Ovary (tissue), 3 donors: Measurements from ENCODE around the gene COA3.

Source experiments
- CTCF ChIP-seq, 3 donors: fragments of 450-650 bp in 2 of 3; fragments of 200-600 bp in 1 of 3; IDR thresholded peaks; one replicate each; pipeline versions ENCODE4 v1.5.1 to v1.8.0; 2016 to 2022; ENCODE audit warnings: antibody characterized with exemption in 3 of 3, mild to moderate bottlenecking in 1 of 3
- POLR2A ChIP-seq: fragments of 450-650 bp; IDR thresholded peaks from one replicate; pipeline ENCODE4 v1.6.1; 2017; ENCODE audit warnings: antibody characterized with exemption, mild to moderate bottlenecking, moderate library complexity
- donor health status: DM: no; HTN: no; CAD: no.

- TF ChIP-seq CTCF (IDR thresholded peaks at IDR 0.05): no peak
- TF ChIP-seq POLR2A: no peak
Measured at GRCh38 chr17:42748202-42748907, 50.1 kb downstream of the COA3 start.
